ENCODE data around the gene CISTR.
A peak's percentile ranks its signal among the peaks of the same experiment; 100 is the strongest.

DNA sequence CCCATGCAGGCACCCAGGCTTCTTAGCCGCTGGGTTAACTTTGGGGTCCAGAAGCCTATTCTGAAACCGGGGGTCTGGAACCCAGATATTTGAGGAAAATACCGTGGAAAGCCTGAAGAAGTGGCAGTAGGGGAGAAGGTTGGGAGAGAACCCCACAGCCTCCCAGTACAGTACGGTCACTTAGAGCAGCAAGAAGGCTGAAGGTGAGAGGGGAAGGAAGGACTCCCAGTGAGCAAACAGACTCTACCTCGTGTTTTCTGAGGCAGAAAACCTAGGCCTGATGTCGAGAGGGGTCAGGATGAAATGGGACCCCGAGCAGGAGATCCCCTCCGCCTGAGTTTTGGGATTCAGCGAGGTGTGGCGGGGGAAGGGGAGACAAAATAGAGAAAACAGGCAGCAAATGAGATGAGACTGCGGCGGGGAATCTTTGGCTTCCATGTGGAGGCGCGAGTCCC is 13.8 kb downstream of the CISTR start:
- TF ChIP-seq EZH2phosphoT487 (IDR thresholded peaks at IDR 0.05; ENCODE audit: unreplicated experiment) (no peak), EZH2 (IDR thresholded peaks at IDR 0.05; ENCODE audit: low read depth, unreplicated experiment) (peak; percentile 59)
- TF ChIP-seq, protein P1, sequence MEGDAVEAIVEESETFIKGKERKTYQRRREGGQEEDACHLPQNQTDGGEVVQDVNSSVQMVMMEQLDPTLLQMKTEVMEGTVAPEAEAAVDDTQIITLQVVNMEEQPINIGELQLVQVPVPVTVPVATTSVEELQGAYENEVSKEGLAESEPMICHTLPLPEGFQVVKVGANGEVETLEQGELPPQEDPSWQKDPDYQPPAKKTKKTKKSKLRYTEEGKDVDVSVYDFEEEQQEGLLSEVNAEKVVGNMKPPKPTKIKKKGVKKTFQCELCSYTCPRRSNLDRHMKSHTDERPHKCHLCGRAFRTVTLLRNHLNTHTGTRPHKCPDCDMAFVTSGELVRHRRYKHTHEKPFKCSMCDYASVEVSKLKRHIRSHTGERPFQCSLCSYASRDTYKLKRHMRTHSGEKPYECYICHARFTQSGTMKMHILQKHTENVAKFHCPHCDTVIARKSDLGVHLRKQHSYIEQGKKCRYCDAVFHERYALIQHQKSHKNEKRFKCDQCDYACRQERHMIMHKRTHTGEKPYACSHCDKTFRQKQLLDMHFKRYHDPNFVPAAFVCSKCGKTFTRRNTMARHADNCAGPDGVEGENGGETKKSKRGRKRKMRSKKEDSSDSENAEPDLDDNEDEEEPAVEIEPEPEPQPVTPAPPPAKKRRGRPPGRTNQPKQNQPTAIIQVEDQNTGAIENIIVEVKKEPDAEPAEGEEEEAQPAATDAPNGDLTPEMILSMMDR (conservative IDR thresholded peaks at IDR 0.05; ENCODE audit: low read depth in 2 of 2) = no peak

All from GM23338 (cell line).